Activated CD8-positive, alpha-beta T cell treated with anti-CD3 and anti-CD28 coated beads for 36 hours (primary cell): ENCODE measurements around the gene E2F6. TPM values are rescaled to one million over a fixed set of nuclear protein-coding genes. Genes with fewer than 3 reads are reported as not detected.
"Not testable (repeated sequence)": the region's sequence is repeated elsewhere in the genome, so short reads cannot be mapped to it uniquely, and the experiment has no call there.

Source experiments
- ATAC-seq: fragments of 200-7000 bp; cut with Tn5 transposase; one replicate; pipeline ENCODE4 v1.10.0; 2021; ENCODE audit warnings: mild to moderate bottlenecking, moderate library complexity
- CTCF ChIA-PET: fragments of 350-600 bp; sonication (Branson Sonifier 250); formaldehyde crosslinking; loops from one replicate; lab custom pipeline; 2021; ENCODE audit warnings: antibody characterized with exemption; lab: Charles Lee
- POLR2A ChIA-PET: fragments of 350-600 bp; sonication (Branson Sonifier 250); formaldehyde crosslinking; loops from one replicate; lab custom pipeline; 2021; ENCODE audit warnings: antibody characterized with exemption; lab: Charles Lee
- DNase-seq: peaks from one replicate; pipeline ENCODE4 v3.0.0-alpha.2; 2020
- H3K27ac Mint-ChIP-seq: one replicate; pipeline ENCODE4 v1.8.0; 2021; ENCODE audit warnings: mild to moderate bottlenecking, mixed read lengths
- H3K27me3 Mint-ChIP-seq: one replicate; pipeline ENCODE4 v1.8.0; 2021; ENCODE audit warnings: mixed read lengths
- H3K36me3 Mint-ChIP-seq: one replicate; pipeline ENCODE4 v1.8.0; 2021; ENCODE audit warnings: low read depth, mixed read lengths
- H3K4me1 Mint-ChIP-seq: one replicate; pipeline ENCODE4 v1.8.0; 2021; ENCODE audit warnings: low read depth, mixed read lengths
- H3K4me3 Mint-ChIP-seq: one replicate; pipeline ENCODE4 v1.8.0; 2021; ENCODE audit warnings: mild to moderate bottlenecking, moderate library complexity, mixed read lengths
- H3K9me3 Mint-ChIP-seq: one replicate; pipeline ENCODE4 v1.8.0; 2021; ENCODE audit warnings: mixed read lengths
- intact Hi-C: fragments of 100-400 bp; cut with micrococcal nuclease; formaldehyde crosslinking; loops from one replicate; pipeline ENCODE4 v1.10.0; 2022
- total RNA-seq, 2 experiments: library from RNA; stranded (reverse); gene quantifications; one replicate each; pipeline ENCODE4 v1.2.3, GENCODE V29; 2021
- TF ChIP-seq, protein P1 (sequence below): fragments of 200-600 bp; IDR thresholded peaks from one replicate; pipeline ENCODE4 v1.8.0; 2022; ENCODE audit warnings: antibody characterized with exemption, mild to moderate bottlenecking

Gene E2F6
- total RNA-seq, 2 experiments from 2014 or later: 9.8 to 10.5 TPM

DNA sequence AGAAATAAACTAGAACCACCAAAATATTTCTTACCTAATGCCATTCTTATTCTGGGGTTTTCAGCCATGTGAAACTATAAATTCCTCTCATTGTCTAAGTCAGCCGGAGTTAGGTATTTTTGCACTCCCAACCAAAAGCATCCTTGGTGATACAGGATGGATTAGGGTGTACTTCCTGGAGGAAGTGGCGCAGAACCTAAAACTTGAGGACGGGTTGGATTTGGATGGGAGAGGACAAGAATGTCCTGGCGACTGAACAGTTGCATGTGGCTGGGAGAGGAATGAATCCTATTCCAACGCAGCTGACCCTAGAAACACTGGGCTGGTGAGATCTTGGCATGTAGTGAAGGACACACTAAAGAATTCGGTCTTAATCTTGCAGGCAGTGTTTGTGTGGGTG lies 58.5 kb downstream of the E2F6 start:
- CTCF ChIA-PET: interaction anchor here (3.9 kb wide), 1 partner anchor 10 kb away, joined by 16 read pairs; no protein-coding TSS in a partner anchor
- peaks cover 14% of the 10 kb centered on the region for H3K27me3 Mint-ChIP-seq
- intact Hi-C loops: no loop called here
- no peak overlapping the region for H3K4me3 Mint-ChIP-seq
- H3K27ac Mint-ChIP-seq: no peak overlapping the region
- TF ChIP-seq, protein P1, sequence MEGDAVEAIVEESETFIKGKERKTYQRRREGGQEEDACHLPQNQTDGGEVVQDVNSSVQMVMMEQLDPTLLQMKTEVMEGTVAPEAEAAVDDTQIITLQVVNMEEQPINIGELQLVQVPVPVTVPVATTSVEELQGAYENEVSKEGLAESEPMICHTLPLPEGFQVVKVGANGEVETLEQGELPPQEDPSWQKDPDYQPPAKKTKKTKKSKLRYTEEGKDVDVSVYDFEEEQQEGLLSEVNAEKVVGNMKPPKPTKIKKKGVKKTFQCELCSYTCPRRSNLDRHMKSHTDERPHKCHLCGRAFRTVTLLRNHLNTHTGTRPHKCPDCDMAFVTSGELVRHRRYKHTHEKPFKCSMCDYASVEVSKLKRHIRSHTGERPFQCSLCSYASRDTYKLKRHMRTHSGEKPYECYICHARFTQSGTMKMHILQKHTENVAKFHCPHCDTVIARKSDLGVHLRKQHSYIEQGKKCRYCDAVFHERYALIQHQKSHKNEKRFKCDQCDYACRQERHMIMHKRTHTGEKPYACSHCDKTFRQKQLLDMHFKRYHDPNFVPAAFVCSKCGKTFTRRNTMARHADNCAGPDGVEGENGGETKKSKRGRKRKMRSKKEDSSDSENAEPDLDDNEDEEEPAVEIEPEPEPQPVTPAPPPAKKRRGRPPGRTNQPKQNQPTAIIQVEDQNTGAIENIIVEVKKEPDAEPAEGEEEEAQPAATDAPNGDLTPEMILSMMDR: no peak
- no peaks in the 10 kb centered on the region for H3K9me3 Mint-ChIP-seq
- POLR2A ChIA-PET: no interaction called here
- ATAC-seq (no peak), DNase-seq (no peak)
- H3K36me3 Mint-ChIP-seq: no peaks in the 10 kb centered on the region
- no peaks in the 10 kb centered on the region for H3K4me1 Mint-ChIP-seq

DNA sequence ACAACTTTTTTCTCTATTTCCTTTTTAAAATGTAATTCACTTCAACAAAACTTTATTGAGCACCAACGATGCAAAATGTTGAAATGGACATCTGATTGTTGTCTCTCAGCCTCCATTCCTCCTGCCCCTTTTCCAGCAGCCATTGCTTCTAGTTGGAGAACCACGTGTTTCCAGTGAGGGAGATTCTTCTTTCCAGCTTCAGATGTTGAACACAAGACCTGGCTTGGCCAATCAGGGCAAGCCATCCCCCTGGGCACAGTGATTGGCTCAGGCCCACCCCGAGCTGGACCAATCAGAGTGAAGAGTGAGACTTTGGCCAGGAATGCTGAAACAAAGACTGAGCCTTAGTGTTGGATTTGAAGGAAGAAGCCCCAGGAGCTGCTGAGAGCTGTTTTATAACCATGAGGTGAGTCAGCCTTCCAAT lies 59.0 kb downstream of the E2F6 start:
- intact Hi-C loops: no loop called here
- CTCF ChIA-PET: interaction anchor here (3.9 kb wide), 1 partner anchor 11 kb away, joined by 16 read pairs; no protein-coding TSS in a partner anchor
- Mint-ChIP-seq H3K27ac (no peak overlapping the region), H3K9me3 (no peaks in the 10 kb centered on the region), H3K4me1 (no peaks in the 10 kb centered on the region), H3K4me3 (no peak overlapping the region), H3K27me3 (peaks cover 10% of the 10 kb centered on the region), H3K36me3 (no peaks in the 10 kb centered on the region)
- TF ChIP-seq, protein P1: no peak
- ATAC-seq: no peak
- DNase-seq: no peak
- POLR2A ChIA-PET: no interaction called here

DNA sequence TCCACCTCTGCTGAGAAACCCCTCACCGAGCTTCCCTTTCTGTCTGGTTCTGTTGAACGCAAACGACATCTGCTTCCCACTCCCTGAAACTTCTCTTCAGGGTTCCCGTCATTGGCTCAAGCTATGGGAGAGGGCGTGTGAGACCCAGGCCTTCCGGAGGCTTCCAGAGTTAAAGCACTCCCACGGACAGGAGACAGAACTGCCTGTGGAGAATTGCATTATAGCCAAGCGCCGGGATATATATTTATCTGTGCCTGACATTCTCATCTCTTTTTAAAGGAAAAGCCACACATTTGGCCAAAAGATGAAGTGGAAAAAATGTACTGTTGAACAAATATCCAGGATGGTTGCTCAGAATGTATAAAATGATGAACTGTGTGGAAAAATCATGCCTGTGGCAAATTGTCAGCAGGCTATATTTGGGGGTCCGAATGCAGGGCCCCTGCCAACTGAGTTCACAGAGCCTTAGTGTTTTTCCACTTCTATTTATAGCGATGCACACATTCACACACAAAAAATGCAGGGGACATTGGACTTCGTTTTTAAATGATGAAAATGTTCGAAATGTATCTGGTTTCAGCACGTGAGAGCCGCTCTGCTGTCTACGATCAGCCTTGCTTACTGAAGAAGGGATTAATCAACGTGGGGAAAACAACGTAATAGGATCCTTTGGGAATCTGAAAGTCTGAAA lies 59.5 kb downstream of the E2F6 start:
- Mint-ChIP-seq H3K4me1 (no peaks in the 10 kb centered on the region), H3K4me3 (no peak overlapping the region), H3K9me3 (no peaks in the 10 kb centered on the region), H3K27me3 (peaks cover 10% of the 10 kb centered on the region), H3K27ac (no peak overlapping the region), H3K36me3 (no peaks in the 10 kb centered on the region)
- ATAC-seq: no peak
- intact Hi-C loops: no loop called here
- no peak for DNase-seq
- TF ChIP-seq, protein P1: no peak
- CTCF ChIA-PET: interaction anchor here (3.9 kb wide), 1 partner anchor 11 kb away, joined by 16 read pairs; no protein-coding TSS in a partner anchor
- POLR2A ChIA-PET: interaction anchor here (1.2 kb wide), 1 partner anchor 9 kb away, joined by 3 read pairs; no protein-coding TSS in a partner anchor

DNA sequence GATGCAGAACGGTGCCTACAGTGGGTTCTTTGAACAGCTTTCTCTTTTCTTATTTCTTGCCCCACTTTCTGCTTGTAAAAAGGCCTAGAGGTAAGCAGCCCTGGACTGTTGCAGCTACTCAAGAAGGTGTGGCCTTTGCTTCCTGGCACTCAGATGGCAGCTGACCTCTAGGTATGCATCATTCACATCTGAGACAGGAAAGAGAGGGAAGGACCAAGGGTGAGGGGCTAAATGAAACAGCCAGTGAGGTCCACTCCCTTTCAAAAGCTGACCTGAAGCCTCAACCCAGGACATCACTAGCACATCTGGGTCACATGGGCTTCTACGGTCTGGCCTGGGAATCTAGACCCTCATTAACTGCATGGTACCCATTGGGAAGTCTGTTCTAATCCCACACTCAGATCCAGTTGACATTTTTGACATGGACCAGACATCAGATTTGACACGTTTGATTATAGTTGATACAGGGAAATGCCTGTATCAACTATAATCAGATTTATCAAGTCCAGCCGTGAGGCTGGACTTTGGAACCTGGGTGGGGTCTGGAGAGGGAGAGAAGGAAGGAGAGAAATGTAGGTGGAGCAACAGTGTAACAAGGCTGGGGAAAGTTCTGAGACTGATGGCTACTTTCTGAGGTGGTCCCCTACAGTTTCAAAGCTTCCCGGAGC lies 60.2 kb downstream of the E2F6 start:
- ChIA-PET CTCF (interaction anchor here (1.6 kb wide), 1 partner anchor 12 kb away, joined by 4 read pairs; no protein-coding TSS in a partner anchor), POLR2A (interaction anchor here (1.2 kb wide), 1 partner anchor 9 kb away, joined by 3 read pairs; no protein-coding TSS in a partner anchor)
- no peak overlapping the region for H3K27ac Mint-ChIP-seq
- TF ChIP-seq, protein P1: no peak
- no peak overlapping the region for H3K4me3 Mint-ChIP-seq
- H3K9me3 Mint-ChIP-seq: no peaks in the 10 kb centered on the region
- H3K4me1 Mint-ChIP-seq: no peaks in the 10 kb centered on the region
- ATAC-seq (no peak), DNase-seq (no peak)
- intact Hi-C loops: no loop called here
- no peaks in the 10 kb centered on the region for H3K36me3 Mint-ChIP-seq
- H3K27me3 Mint-ChIP-seq: peaks cover 9% of the 10 kb centered on the region

DNA sequence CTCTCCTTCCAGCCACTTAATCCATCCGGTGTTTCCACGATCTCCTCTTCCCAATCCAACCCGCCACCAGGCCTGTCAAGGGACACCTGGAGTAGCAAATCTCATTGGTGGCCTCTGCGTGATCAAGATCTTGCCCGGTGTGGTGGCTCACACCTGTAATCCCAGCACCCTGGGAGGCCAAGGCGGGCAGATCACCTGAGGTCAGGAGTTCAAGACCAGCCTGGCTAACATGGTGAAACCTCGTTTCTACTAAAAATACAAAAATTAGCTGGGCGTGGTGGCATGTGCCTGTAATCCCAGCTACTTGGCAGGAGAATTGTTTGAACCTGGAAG lies 60.9 kb downstream of the E2F6 start:
- H3K4me1 Mint-ChIP-seq, intact Hi-C loops, H3K9me3 Mint-ChIP-seq, H3K27me3 Mint-ChIP-seq, H3K27ac Mint-ChIP-seq, H3K36me3 Mint-ChIP-seq, H3K4me3 Mint-ChIP-seq, ATAC-seq, DNase-seq: not testable (repeated sequence)
- CTCF ChIA-PET: interaction anchor here (1.6 kb wide), 1 partner anchor 13 kb away, joined by 4 read pairs; no protein-coding TSS in a partner anchor
- POLR2A ChIA-PET: interaction anchor here (1.2 kb wide), 1 partner anchor 8 kb away, joined by 3 read pairs; no protein-coding TSS in a partner anchor
